Posterior vena cava (tissue), 2 donors: Measurements from ENCODE around the gene EFCAB5. TPM values are rescaled to one million over a fixed set of nuclear protein-coding genes. Genes with fewer than 3 reads are reported as not detected.
"Not testable (repeated sequence)": the region's sequence is repeated elsewhere in the genome, so short reads cannot be mapped to it uniquely, and the experiment has no call there.

Source experiments
- DNase-seq: peaks from one replicate; pipeline ENCODE4 v3.0.0-alpha.2; 2020; ENCODE audit warnings: low spot score
- intact Hi-C, 2 donors: fragments of 100-400 bp; cut with DNase I; formaldehyde crosslinking; loops; one replicate each; pipeline versions ENCODE4 v1.14.1 to v1.14.2; 2022 to 2023
- total RNA-seq, 2 donors: library from RNA; stranded (reverse); fragmentation: NEBNext Ultra II Directional; extraction: Animal tissue kit (Norgen Biotek cat#: 25700); gene quantifications; one replicate each; pipeline ENCODE4 v1.2.1, GENCODE V29; 2021
- donor health status: DM: yes; HTN: yes; CAD: no.
- donor health status: DM: yes; HTN: yes; CAD: no.

Gene EFCAB5
- total RNA-seq, 2 donors from 2014 or later, result 0.14 to 1.2 TPM

GRCh38 chr17:30074730-30075129 lies 133.3 kb downstream of the EFCAB5 start:
- intact Hi-C loops, result loop anchor here in 1 of 2 donors (10.0 kb wide), 1 partner anchor 50 kb away; no protein-coding TSS in a partner anchor
- DNase-seq, result no peak

GRCh38 chr17:30082773-30083172 lies 141.3 kb downstream of the EFCAB5 start:
- intact Hi-C loops, result loop anchor here in 1 of 2 donors (10.0 kb wide), 1 partner anchor 278 kb away; no protein-coding TSS in a partner anchor

GRCh38 chr17:30084788-30085187 lies 143.4 kb downstream of the EFCAB5 start:
- intact Hi-C loops, result loop anchor here in 1 of 2 donors (10.0 kb wide), 1 partner anchor 280 kb away; no protein-coding TSS in a partner anchor

More at GRCh38 chr17:30082773-30083172, 141.3 kb downstream of the EFCAB5 start:
- DNase-seq, result no peak

GRCh38 chr17:30086896-30087295 lies 145.5 kb downstream of the EFCAB5 start:
- intact Hi-C loops, result loop anchor here in 1 of 2 donors (10.0 kb wide), 1 partner anchor 282 kb away; no protein-coding TSS in a partner anchor

More at GRCh38 chr17:30084788-30085187, 143.4 kb downstream of the EFCAB5 start:
- DNase-seq, result no peak

GRCh38 chr17:30087431-30087830 lies 146.0 kb downstream of the EFCAB5 start:
- intact Hi-C loops, result loop anchor here in 1 of 2 donors (10.0 kb wide), 1 partner anchor 283 kb away; no protein-coding TSS in a partner anchor
- not testable (repeated sequence) for DNase-seq

More at GRCh38 chr17:30086896-30087295, 145.5 kb downstream of the EFCAB5 start:
- DNase-seq, result no peak

- intact Hi-C loops, result loop anchor here in 1 of 2 donors (5.0 kb wide), 1 partner anchor 64 kb away; no protein-coding TSS in a partner anchor
These were observed 149.8 kb downstream of the EFCAB5 start for GRCh38 chr17:30091121-30091670.

GRCh38 chr17:30091771-30092170 lies 150.3 kb downstream of the EFCAB5 start:
- DNase-seq, result no peak
- intact Hi-C loops, result loop anchor here in 1 of 2 donors (5.0 kb wide), 1 partner anchor 64 kb away; no protein-coding TSS in a partner anchor

More at GRCh38 chr17:30091121-30091670, 149.8 kb downstream of the EFCAB5 start:
- no peak for DNase-seq

GRCh38 chr17:30092886-30093285 lies 151.5 kb downstream of the EFCAB5 start:
- intact Hi-C loops, result loop anchor here in 1 of 2 donors (5.0 kb wide), 1 partner anchor 66 kb away; no protein-coding TSS in a partner anchor
- DNase-seq, result no peak

- DNase-seq, result no peak
- intact Hi-C loops, result loop anchor here in 1 of 2 donors (5.0 kb wide), 1 partner anchor 66 kb away; no protein-coding TSS in a partner anchor
These were observed 152.2 kb downstream of the EFCAB5 start for GRCh38 chr17:30093463-30094147.

GRCh38 chr17:30095507-30096244 lies 154.2 kb downstream of the EFCAB5 start:
- no peak for DNase-seq
- intact Hi-C loops, result no loop called here

- intact Hi-C loops, result no loop called here
- no peak for DNase-seq
These were observed 160.4 kb downstream of the EFCAB5 start for GRCh38 chr17:30101686-30102390.

GRCh38 chr17:30103921-30104320 lies 162.5 kb downstream of the EFCAB5 start:
- intact Hi-C loops, result no loop called here
- DNase-seq, result no peak

- intact Hi-C loops, result no loop called here
- DNase-seq, result peak; percentile 89
These were observed 163.3 kb downstream of the EFCAB5 start for GRCh38 chr17:30104575-30105339.

- DNase-seq, result no peak
- intact Hi-C loops, result loop anchor here in 1 of 2 donors (5.0 kb wide), 1 partner anchor 1470 kb away; no protein-coding TSS in a partner anchor
These were observed 171.4 kb downstream of the EFCAB5 start for GRCh38 chr17:30112794-30113193.

- no peak for DNase-seq
- intact Hi-C loops, result loop anchor here in 1 of 2 donors (5.0 kb wide), 1 partner anchor 1471 kb away; no protein-coding TSS in a partner anchor
These were observed 171.8 kb downstream of the EFCAB5 start for GRCh38 chr17:30113213-30113612.

- intact Hi-C loops, result no loop called here
- no peak for DNase-seq
These were observed 174.9 kb downstream of the EFCAB5 start for GRCh38 chr17:30116345-30116660.

- peak; percentile 99 for DNase-seq
- intact Hi-C loops, result no loop called here
These were observed 175.5 kb downstream of the EFCAB5 start, which contains the start of gene NSRP1 for GRCh38 chr17:30116661-30117551. Gene NSRP1, plus strand, starts transcription at chr17:30116816. Its CDS starts 28 bp downstream, at chr17:30116844.
